ENCODE measurements around the gene LYPLAL1.

DNA sequence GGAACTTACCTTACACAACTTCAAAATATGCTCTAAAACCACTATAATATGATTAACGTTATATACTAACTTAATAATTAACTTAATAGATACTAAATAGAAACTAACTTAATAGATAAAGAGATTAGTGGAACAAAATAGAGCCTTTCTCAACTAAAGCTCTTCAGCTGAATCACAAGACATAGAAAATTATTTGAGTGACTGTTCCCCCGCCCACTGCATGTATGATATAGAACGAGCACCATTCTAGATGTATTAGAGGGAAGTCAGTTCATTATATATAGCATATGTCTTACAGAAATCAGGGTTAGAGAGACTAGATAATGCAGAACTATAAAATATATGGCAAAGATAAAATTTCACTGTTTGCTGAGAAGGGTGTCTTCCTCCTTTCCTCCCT is 16.3 kb downstream of the LYPLAL1 start:
- TF ChIP-seq, protein P1, sequence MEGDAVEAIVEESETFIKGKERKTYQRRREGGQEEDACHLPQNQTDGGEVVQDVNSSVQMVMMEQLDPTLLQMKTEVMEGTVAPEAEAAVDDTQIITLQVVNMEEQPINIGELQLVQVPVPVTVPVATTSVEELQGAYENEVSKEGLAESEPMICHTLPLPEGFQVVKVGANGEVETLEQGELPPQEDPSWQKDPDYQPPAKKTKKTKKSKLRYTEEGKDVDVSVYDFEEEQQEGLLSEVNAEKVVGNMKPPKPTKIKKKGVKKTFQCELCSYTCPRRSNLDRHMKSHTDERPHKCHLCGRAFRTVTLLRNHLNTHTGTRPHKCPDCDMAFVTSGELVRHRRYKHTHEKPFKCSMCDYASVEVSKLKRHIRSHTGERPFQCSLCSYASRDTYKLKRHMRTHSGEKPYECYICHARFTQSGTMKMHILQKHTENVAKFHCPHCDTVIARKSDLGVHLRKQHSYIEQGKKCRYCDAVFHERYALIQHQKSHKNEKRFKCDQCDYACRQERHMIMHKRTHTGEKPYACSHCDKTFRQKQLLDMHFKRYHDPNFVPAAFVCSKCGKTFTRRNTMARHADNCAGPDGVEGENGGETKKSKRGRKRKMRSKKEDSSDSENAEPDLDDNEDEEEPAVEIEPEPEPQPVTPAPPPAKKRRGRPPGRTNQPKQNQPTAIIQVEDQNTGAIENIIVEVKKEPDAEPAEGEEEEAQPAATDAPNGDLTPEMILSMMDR (IDR thresholded peaks at IDR 0.05 in 4 of 5, conservative IDR thresholded peaks at IDR 0.05 in 1 of 5) = no peak
- no peak for TF ChIP-seq POLR2A (IDR thresholded peaks at IDR 0.05)

Data from gastrocnemius medialis (tissue), 4 donors.